ENCODE data around the gene TMEM119. TPM values are rescaled to one million over a fixed set of nuclear protein-coding genes. Genes with fewer than 3 reads are reported as not detected.
"Not testable (repeated sequence)": the region's sequence is repeated elsewhere in the genome, so short reads cannot be mapped to it uniquely, and the experiment has no call there.

Gene TMEM119
- total RNA-seq, 1 donor from 2014 or later = not detected

- intact Hi-C loops (cut with micrococcal nuclease) = loop anchor here (1.0 to 5.0 kb wide), 5 partner anchors 12 to 422 kb away; partner anchors contain the start of genes FICD, ISCU and USP30
- H3K4me1 Mint-ChIP-seq (ENCODE audit: low read depth) = peaks cover 74% of the 10 kb centered on the region
- peak overlapping the region; percentile 94 for H3K4me3 Mint-ChIP-seq
- DNase-seq (ENCODE audit: low spot score) = peak; percentile 52
- peaks cover 19% of the 10 kb centered on the region for H3K36me3 Mint-ChIP-seq (ENCODE audit: low read depth)
- H3K27me3 Mint-ChIP-seq (ENCODE audit: insufficient read depth) = no peaks in the 10 kb centered on the region
- peak overlapping the region; percentile 99 for H3K27ac Mint-ChIP-seq
- no peaks in the 10 kb centered on the region for H3K9me3 Mint-ChIP-seq
These were observed 32.1 kb upstream of the TMEM119 start for GRCh38 chr12:108629824-108630476.

DNA sequence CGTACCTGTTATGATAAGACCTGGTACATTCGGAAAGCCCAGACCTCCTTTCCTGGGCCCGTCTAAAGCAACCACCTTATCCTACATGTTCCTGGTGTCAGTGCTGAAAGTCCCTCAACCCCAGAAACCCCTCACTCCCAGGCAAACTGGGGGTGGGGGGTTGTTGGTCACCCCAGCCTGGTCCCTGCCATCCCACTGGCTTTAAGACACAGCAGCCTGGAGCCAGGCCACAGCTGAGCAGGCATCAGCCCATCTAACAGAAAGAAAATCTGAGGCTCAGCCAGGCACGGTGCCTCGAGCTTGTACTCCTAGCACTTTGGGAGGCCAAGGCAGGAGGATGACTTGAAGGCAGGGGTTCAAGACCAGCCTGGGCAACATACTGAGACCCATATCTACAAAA lies 31.3 kb upstream of the TMEM119 start:
- Mint-ChIP-seq H3K4me1 (ENCODE audit: low read depth) (peaks cover 74% of the 10 kb centered on the region), H3K4me3 (peak overlapping the region; percentile 94), H3K9me3 (no peaks in the 10 kb centered on the region), H3K27me3 (ENCODE audit: insufficient read depth) (no peaks in the 10 kb centered on the region), H3K27ac (peak overlapping the region; percentile 99), H3K36me3 (ENCODE audit: low read depth) (peaks cover 20% of the 10 kb centered on the region)
- intact Hi-C loops (cut with micrococcal nuclease) = loop anchor here (1.0 to 2.0 kb wide), 2 partner anchors 11 to 66 kb away; partner anchors contain the start of gene ISCU
- peak; percentile 8 for DNase-seq (ENCODE audit: low spot score)

- peaks cover 37% of the 10 kb centered on the region for H3K36me3 Mint-ChIP-seq (ENCODE audit: low read depth)
- intact Hi-C loops (cut with micrococcal nuclease) = no loop called here
- no peaks in the 10 kb centered on the region for H3K9me3 Mint-ChIP-seq
These were observed 29.4 kb upstream of the TMEM119 start for GRCh38 chr12:108627134-108627920.

GRCh38 chr12:108625228-108625627 lies 27.3 kb upstream of the TMEM119 start:
- Mint-ChIP-seq H3K36me3 (ENCODE audit: low read depth) (peaks cover 46% of the 10 kb centered on the region), H3K4me1 (ENCODE audit: low read depth) (peaks cover 53% of the 10 kb centered on the region), H3K27me3 (ENCODE audit: insufficient read depth) (no peaks in the 10 kb centered on the region), H3K4me3 (no peak overlapping the region), H3K27ac (peak overlapping the region; percentile 45), H3K9me3 (no peaks in the 10 kb centered on the region)
- no peak for DNase-seq (ENCODE audit: low spot score)
- intact Hi-C loops (cut with micrococcal nuclease) = loop anchor here (1.0 kb wide), 1 partner anchor 8 kb away; the partner anchor contains the start of gene SELPLG

More at GRCh38 chr12:108627134-108627920, 29.4 kb upstream of the TMEM119 start:
- peak overlapping the region; percentile 99 for H3K27ac Mint-ChIP-seq
- peak overlapping the region; percentile 48 for H3K4me3 Mint-ChIP-seq
- no peaks in the 10 kb centered on the region for H3K27me3 Mint-ChIP-seq (ENCODE audit: insufficient read depth)
- H3K4me1 Mint-ChIP-seq (ENCODE audit: low read depth) = peaks cover 70% of the 10 kb centered on the region
- no peak for DNase-seq (ENCODE audit: low spot score)

- Mint-ChIP-seq H3K27me3 (ENCODE audit: insufficient read depth) (no peaks in the 10 kb centered on the region), H3K36me3 (ENCODE audit: low read depth) (peaks cover 47% of the 10 kb centered on the region), H3K4me1 (ENCODE audit: low read depth) (peaks cover 57% of the 10 kb centered on the region), H3K4me3 (no peak overlapping the region), H3K9me3 (no peaks in the 10 kb centered on the region), H3K27ac (peak overlapping the region; percentile 80)
- no peak for DNase-seq (ENCODE audit: low spot score)
- intact Hi-C loops (cut with micrococcal nuclease) = no loop called here
These were observed 25.7 kb upstream of the TMEM119 start for GRCh38 chr12:108623577-108623976.

GRCh38 chr12:108622921-108623514 lies 25.1 kb upstream of the TMEM119 start:
- peaks cover 58% of the 10 kb centered on the region for H3K4me1 Mint-ChIP-seq (ENCODE audit: low read depth)
- H3K9me3 Mint-ChIP-seq = no peaks in the 10 kb centered on the region
- intact Hi-C loops (cut with micrococcal nuclease) = no loop called here
- H3K4me3 Mint-ChIP-seq = no peak overlapping the region
- H3K27me3 Mint-ChIP-seq (ENCODE audit: insufficient read depth) = no peaks in the 10 kb centered on the region
- H3K36me3 Mint-ChIP-seq (ENCODE audit: low read depth) = peaks cover 44% of the 10 kb centered on the region
- no peak overlapping the region for H3K27ac Mint-ChIP-seq
- no peak for DNase-seq (ENCODE audit: low spot score)

DNA sequence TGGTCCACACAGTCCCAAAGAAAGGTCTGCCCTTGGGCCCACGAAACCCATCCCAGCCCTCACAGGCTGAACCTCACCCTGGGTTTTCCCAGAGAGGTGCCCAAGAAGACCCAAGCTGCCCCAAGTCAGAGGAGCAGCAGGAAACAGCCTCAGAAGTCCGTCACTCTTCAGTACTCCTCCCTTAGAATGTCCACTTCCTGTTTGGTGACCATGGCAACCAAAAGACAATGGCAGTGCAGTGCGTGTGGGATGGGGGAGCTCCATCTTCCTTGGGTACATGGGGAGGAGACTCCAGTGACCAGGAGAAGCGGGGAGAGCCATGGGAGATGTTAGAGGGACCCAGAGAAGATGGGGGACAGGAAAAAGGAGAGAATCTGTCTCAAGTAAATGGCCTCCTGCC lies 24.5 kb upstream of the TMEM119 start:
- Mint-ChIP-seq H3K27me3 (ENCODE audit: insufficient read depth) (no peaks in the 10 kb centered on the region), H3K4me1 (ENCODE audit: low read depth) (peaks cover 60% of the 10 kb centered on the region), H3K36me3 (ENCODE audit: low read depth) (peaks cover 46% of the 10 kb centered on the region), H3K27ac (peak overlapping the region; percentile 100), H3K4me3 (peak overlapping the region; percentile 52), H3K9me3 (no peaks in the 10 kb centered on the region)
- DNase-seq (ENCODE audit: low spot score) = peak; percentile 11
- intact Hi-C loops (cut with micrococcal nuclease) = no loop called here

DNA sequence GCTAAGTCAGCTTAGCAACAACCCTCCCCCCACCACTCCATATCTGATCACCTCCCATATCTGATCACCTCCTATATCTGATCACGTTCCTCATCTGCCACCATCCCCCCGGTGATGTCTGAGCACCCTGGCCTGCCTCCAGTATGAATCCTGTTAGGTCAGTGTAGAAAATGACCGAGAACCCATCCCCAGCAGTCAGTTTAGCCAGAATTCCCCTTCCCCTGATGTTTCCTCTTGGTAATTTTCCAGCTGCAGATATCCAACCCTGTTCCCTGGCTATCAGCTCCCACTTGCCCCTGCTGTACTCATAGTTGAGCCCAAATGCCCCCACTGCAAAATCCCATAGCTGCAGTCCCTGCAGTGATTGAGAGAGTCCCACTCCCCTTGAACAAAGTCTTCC lies 23.3 kb upstream of the TMEM119 start:
- Mint-ChIP-seq H3K4me3 (no peak overlapping the region), H3K36me3 (ENCODE audit: low read depth) (peaks cover 58% of the 10 kb centered on the region), H3K4me1 (ENCODE audit: low read depth) (peaks cover 68% of the 10 kb centered on the region), H3K27me3 (ENCODE audit: insufficient read depth) (no peaks in the 10 kb centered on the region), H3K9me3 (peaks cover 9% of the 10 kb centered on the region), H3K27ac (peak overlapping the region; percentile 67)
- no peak for DNase-seq (ENCODE audit: low spot score)
- intact Hi-C loops (cut with micrococcal nuclease) = no loop called here

DNA sequence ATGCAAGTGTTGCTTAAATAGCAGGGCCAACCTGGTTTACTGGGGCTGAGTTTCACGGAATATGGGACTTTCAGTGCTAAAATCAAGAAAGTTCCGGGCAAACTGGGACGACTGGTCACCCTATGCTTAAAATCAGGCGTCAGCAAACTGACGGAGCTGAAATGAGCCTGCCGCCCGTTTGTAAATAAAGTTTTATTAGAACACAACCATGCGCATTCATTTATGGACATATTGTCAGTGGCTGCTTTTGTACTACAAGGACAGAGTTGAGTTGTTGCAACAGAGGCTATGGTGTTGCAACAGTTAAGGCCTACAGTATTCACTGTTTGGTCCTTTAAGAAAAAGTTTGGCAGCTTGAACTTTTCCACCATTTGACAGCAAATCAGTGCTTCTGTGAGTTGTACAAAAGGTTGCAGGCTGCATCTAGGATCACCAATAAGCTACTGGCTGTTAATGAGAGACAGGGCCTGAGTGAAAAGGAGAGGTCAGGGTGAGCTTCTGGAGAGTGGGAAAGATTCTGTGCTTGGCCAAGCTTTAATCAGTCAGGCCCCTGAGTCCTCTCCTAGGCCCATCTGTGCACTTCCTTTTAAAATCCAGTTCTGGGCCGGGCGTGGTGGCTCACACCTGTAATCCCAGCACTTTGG lies 22.5 kb upstream of the TMEM119 start:
- no peak for DNase-seq (ENCODE audit: low spot score)
- H3K4me1 Mint-ChIP-seq (ENCODE audit: low read depth) = peaks cover 63% of the 10 kb centered on the region
- peaks cover 15% of the 10 kb centered on the region for H3K9me3 Mint-ChIP-seq
- no peaks in the 10 kb centered on the region for H3K27me3 Mint-ChIP-seq (ENCODE audit: insufficient read depth)
- H3K27ac Mint-ChIP-seq = peak overlapping the region; percentile 40
- intact Hi-C loops (cut with micrococcal nuclease) = no loop called here
- no peak overlapping the region for H3K4me3 Mint-ChIP-seq
- H3K36me3 Mint-ChIP-seq (ENCODE audit: low read depth) = peaks cover 53% of the 10 kb centered on the region

- Mint-ChIP-seq H3K4me1 (ENCODE audit: low read depth) (peaks cover 57% of the 10 kb centered on the region), H3K4me3 (no peak overlapping the region), H3K36me3 (ENCODE audit: low read depth) (peaks cover 52% of the 10 kb centered on the region), H3K9me3 (peaks cover 15% of the 10 kb centered on the region), H3K27ac (peak overlapping the region; percentile 15), H3K27me3 (ENCODE audit: insufficient read depth) (no peaks in the 10 kb centered on the region)
- no peak for DNase-seq (ENCODE audit: low spot score)
- intact Hi-C loops (cut with micrococcal nuclease) = loop anchor here (5.0 kb wide), 3 partner anchors 73 to 478 kb away; partner anchors contain the start of genes CORO1C and UNG
These were observed 21.7 kb upstream of the TMEM119 start for GRCh38 chr12:108619369-108620160.

- Mint-ChIP-seq H3K9me3 (peaks cover 15% of the 10 kb centered on the region), H3K4me1 (ENCODE audit: low read depth) (peaks cover 58% of the 10 kb centered on the region), H3K36me3 (ENCODE audit: low read depth) (peaks cover 54% of the 10 kb centered on the region)
- intact Hi-C loops (cut with micrococcal nuclease) = loop anchor here (1.0 to 5.0 kb wide), 6 partner anchors 10 to 478 kb away; partner anchors contain the start of genes CORO1C, FICD and UNG
- DNase-seq (ENCODE audit: low spot score); H3K27ac Mint-ChIP-seq; H3K4me3 Mint-ChIP-seq; H3K27me3 Mint-ChIP-seq (ENCODE audit: insufficient read depth): not testable (repeated sequence)
These were observed 21.0 kb upstream of the TMEM119 start for GRCh38 chr12:108618953-108619274.

Data from activated T-helper 1 cell treated with anti-CD3 and anti-CD28 coated beads, Interleukin-12 subunit alpha, Interleukin-12 subunit beta, Interleukin-2, Interleukin-4 antibody, amounts not matched to agents 30 ng/mL and 10 ng/mL and 1 ng/mL, durations not matched to agents 14 hours and 24 hours and 36 hours (primary cell).